ENCODE data around the gene CENPL.

Gene CENPL

DNA sequence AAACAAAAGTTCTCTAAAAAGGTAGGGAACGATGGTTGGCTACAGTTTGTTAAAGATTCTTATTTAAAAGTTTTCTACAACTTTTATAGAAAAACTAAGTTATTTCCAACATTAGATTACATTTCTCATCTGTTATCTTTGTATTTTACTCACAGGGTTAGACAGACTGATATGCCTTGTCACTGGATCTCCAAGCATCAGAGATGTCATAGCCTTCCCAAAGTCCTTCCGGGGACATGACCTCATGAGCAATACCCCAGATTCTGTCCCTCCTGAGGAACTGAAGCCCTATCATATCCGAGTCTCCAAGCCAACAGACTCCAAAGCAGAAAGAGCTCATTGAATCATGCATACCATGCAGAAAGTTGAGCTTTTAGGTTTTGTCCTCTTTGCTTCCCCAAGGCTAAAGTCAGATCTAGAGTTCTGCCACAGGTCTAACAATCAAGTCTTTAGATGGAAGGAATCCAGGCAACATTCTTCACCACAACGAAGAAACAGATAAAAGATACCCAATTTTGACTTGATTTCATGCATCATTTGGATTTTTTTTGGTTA is 32.8 kb upstream of the CENPL start:
- DNase-seq, result no peak
- Histone ChIP-seq H3K9ac (ENCODE audit: low read depth, low read length) (no peak overlapping the region), H3K4me1 (ENCODE audit: insufficient read depth, low read length) (no peaks in the 10 kb centered on the region), H2AFZ (ENCODE audit: low read depth, low read length) (no peak overlapping the region), H3K79me2 (ENCODE audit: insufficient read depth, low read length) (no peaks in the 10 kb centered on the region), H3K36me3 (ENCODE audit: insufficient read depth, low read length) (peaks cover 80% of the 10 kb centered on the region), H4K20me1 (ENCODE audit: insufficient read depth, low read length) (no peaks in the 10 kb centered on the region), H3K4me3 (ENCODE audit: low read depth in 1 of 2, low read length in 2 of 2) (no peak overlapping the region), H3K4me2 (ENCODE audit: insufficient read depth, low read length) (no peak overlapping the region), H3K27ac (ENCODE audit: low read length) (no peak overlapping the region), H3K27me3 (ENCODE audit: insufficient read depth, low read length, poor library complexity) (no peaks in the 10 kb centered on the region), H3K9me3 (ENCODE audit: insufficient read depth, low read length, severe bottlenecking) (no peaks in the 10 kb centered on the region)
- no peak for TF ChIP-seq EZH2 (IDR thresholded peaks at IDR 0.05; ENCODE audit: borderline replicate concordance, low read depth, low read length, severe bottlenecking)
- TF ChIP-seq, protein P1, sequence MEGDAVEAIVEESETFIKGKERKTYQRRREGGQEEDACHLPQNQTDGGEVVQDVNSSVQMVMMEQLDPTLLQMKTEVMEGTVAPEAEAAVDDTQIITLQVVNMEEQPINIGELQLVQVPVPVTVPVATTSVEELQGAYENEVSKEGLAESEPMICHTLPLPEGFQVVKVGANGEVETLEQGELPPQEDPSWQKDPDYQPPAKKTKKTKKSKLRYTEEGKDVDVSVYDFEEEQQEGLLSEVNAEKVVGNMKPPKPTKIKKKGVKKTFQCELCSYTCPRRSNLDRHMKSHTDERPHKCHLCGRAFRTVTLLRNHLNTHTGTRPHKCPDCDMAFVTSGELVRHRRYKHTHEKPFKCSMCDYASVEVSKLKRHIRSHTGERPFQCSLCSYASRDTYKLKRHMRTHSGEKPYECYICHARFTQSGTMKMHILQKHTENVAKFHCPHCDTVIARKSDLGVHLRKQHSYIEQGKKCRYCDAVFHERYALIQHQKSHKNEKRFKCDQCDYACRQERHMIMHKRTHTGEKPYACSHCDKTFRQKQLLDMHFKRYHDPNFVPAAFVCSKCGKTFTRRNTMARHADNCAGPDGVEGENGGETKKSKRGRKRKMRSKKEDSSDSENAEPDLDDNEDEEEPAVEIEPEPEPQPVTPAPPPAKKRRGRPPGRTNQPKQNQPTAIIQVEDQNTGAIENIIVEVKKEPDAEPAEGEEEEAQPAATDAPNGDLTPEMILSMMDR (IDR thresholded peaks at IDR 0.05; ENCODE audit: borderline replicate concordance, extremely low read depth, low read length, poor library complexity, severe bottlenecking), result no peak
- no peak for ATAC-seq (ENCODE audit: insufficient read depth, low read depth)

DNA sequence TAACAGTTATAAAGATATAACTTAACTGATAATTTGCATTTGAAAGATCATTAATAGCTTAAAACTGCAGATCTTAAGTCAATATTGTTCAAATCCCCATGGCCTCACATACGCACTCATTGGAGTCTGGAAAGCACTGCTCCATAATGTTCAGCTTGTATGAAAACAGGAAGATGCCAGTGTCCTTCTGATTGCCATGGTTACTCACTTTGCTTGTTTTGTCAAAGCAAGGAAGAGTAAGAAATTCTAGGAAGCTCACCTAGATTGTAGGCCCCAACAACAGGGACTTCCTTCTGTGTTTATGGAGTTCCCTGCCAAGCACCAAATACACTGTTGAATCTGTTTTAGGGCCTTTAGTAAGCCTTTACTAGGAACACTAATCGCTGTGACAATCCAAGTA is 32.2 kb upstream of the CENPL start:
- Histone ChIP-seq H3K79me2 (ENCODE audit: insufficient read depth, low read length) (no peaks in the 10 kb centered on the region), H3K27me3 (ENCODE audit: insufficient read depth, low read length, poor library complexity) (no peaks in the 10 kb centered on the region), H3K4me1 (ENCODE audit: insufficient read depth, low read length) (no peaks in the 10 kb centered on the region), H3K9ac (ENCODE audit: low read depth, low read length) (no peak overlapping the region), H3K4me3 (ENCODE audit: low read depth in 1 of 2, low read length in 2 of 2) (no peak overlapping the region), H3K27ac (ENCODE audit: low read length) (no peak overlapping the region), H2AFZ (ENCODE audit: low read depth, low read length) (no peak overlapping the region), H4K20me1 (ENCODE audit: insufficient read depth, low read length) (no peaks in the 10 kb centered on the region), H3K4me2 (ENCODE audit: insufficient read depth, low read length) (no peak overlapping the region), H3K9me3 (ENCODE audit: insufficient read depth, low read length, severe bottlenecking) (no peaks in the 10 kb centered on the region), H3K36me3 (ENCODE audit: insufficient read depth, low read length) (peaks cover 78% of the 10 kb centered on the region)
- ATAC-seq (ENCODE audit: insufficient read depth, low read depth) (no peak), DNase-seq (no peak)
- TF ChIP-seq EZH2 (IDR thresholded peaks at IDR 0.05; ENCODE audit: borderline replicate concordance, low read depth, low read length, severe bottlenecking), result no peak
- TF ChIP-seq, protein P1 (IDR thresholded peaks at IDR 0.05; ENCODE audit: borderline replicate concordance, extremely low read depth, low read length, poor library complexity, severe bottlenecking), result no peak

DNA sequence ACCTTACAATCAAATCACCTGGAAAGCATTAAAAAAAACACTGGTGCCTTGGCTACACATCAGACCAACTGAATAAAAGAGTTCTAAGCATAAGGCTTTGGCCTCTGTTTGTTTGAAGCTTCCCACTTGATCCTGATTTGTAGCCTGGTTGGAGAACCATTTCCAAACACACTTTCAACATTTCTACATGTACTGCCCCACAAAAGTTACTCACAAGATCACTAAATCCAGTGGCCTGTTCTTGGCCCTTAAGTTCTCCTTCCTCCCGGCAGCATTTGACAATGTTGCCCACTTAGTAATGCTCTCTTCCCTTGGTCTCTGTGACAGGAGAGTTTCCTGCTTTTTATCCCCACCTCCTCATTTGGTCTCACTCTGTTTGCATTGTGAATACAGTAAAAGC is 31.3 kb upstream of the CENPL start:
- Histone ChIP-seq H3K27ac (ENCODE audit: low read length) (no peak overlapping the region), H4K20me1 (ENCODE audit: insufficient read depth, low read length) (no peaks in the 10 kb centered on the region), H2AFZ (ENCODE audit: low read depth, low read length) (no peak overlapping the region), H3K4me3 (ENCODE audit: low read depth in 1 of 2, low read length in 2 of 2) (no peak overlapping the region), H3K9ac (ENCODE audit: low read depth, low read length) (no peak overlapping the region), H3K27me3 (ENCODE audit: insufficient read depth, low read length, poor library complexity) (no peaks in the 10 kb centered on the region), H3K79me2 (ENCODE audit: insufficient read depth, low read length) (no peaks in the 10 kb centered on the region), H3K4me2 (ENCODE audit: insufficient read depth, low read length) (no peak overlapping the region), H3K4me1 (ENCODE audit: insufficient read depth, low read length) (no peaks in the 10 kb centered on the region), H3K9me3 (ENCODE audit: insufficient read depth, low read length, severe bottlenecking) (no peaks in the 10 kb centered on the region), H3K36me3 (ENCODE audit: insufficient read depth, low read length) (peaks cover 81% of the 10 kb centered on the region)
- ATAC-seq (ENCODE audit: insufficient read depth, low read depth) (no peak), DNase-seq (no peak)
- TF ChIP-seq EZH2 (IDR thresholded peaks at IDR 0.05; ENCODE audit: borderline replicate concordance, low read depth, low read length, severe bottlenecking), result no peak
- TF ChIP-seq, protein P1 (IDR thresholded peaks at IDR 0.05; ENCODE audit: borderline replicate concordance, extremely low read depth, low read length, poor library complexity, severe bottlenecking), result no peak

DNA sequence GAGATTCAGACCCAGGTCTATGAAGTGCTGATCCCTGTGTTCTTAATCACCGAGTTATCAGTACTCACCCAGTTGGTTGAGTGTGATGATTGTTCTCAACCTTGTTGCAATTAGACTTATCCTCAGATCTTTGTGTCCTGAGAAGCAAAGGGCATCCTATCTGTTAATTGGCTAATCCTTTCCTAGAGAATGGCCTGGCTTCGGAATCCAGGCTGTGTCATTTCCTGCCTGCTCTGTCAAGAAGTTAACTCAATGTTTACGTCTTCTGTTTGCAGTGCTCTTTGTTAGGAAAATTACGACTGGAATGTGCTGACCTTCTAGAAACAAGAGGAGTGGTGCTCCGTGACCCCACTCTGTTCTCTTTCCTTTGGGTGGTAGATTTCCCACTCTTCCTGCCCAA is 28.4 kb upstream of the CENPL start:
- H3K79me2 ChIP-seq (ENCODE audit: insufficient read depth, low read length), result no peaks in the 10 kb centered on the region
- no peaks in the 10 kb centered on the region for H4K20me1 ChIP-seq (ENCODE audit: insufficient read depth, low read length)
- TF ChIP-seq, protein P1 (IDR thresholded peaks at IDR 0.05; ENCODE audit: borderline replicate concordance, extremely low read depth, low read length, poor library complexity, severe bottlenecking), result no peak
- no peak for TF ChIP-seq EZH2 (IDR thresholded peaks at IDR 0.05; ENCODE audit: borderline replicate concordance, low read depth, low read length, severe bottlenecking)
- H3K27ac ChIP-seq (ENCODE audit: low read length), result no peak overlapping the region
- ATAC-seq (ENCODE audit: insufficient read depth, low read depth) (no peak), DNase-seq (no peak)
- H3K4me2 ChIP-seq (ENCODE audit: insufficient read depth, low read length), result no peak overlapping the region
- H3K27me3 ChIP-seq (ENCODE audit: insufficient read depth, low read length, poor library complexity), result no peaks in the 10 kb centered on the region
- no peak overlapping the region for H2AFZ ChIP-seq (ENCODE audit: low read depth, low read length)
- H3K9ac ChIP-seq (ENCODE audit: low read depth, low read length), result no peak overlapping the region
- no peaks in the 10 kb centered on the region for H3K9me3 ChIP-seq (ENCODE audit: insufficient read depth, low read length, severe bottlenecking)
- H3K4me3 ChIP-seq (ENCODE audit: low read depth in 1 of 2, low read length in 2 of 2), result no peak overlapping the region
- peaks cover 81% of the 10 kb centered on the region for H3K36me3 ChIP-seq (ENCODE audit: insufficient read depth, low read length)
- H3K4me1 ChIP-seq (ENCODE audit: insufficient read depth, low read length), result no peaks in the 10 kb centered on the region

Data from DND-41 (cell line).